ENCODE measurements around the gene TSSC4. TPM values are rescaled to one million over a fixed set of nuclear protein-coding genes. Genes with fewer than 3 reads are reported as not detected.

The TSSC4 gene
- total RNA-seq, 1 donor from 2014 or later: 48.9 TPM

GRCh38 chr11:2428322-2428795, 27.8 kb downstream of the TSSC4 start:
- H3K9me3 Mint-ChIP-seq: no peaks in the 10 kb centered on the region
- no peak overlapping the region for H3K4me3 Mint-ChIP-seq (ENCODE audit: low read depth)
- no peaks in the 10 kb centered on the region for H3K36me3 Mint-ChIP-seq (ENCODE audit: low read depth)
- peak; percentile 62 for DNase-seq (ENCODE audit: low spot score)
- H3K4me1 Mint-ChIP-seq (ENCODE audit: low read depth): no peaks in the 10 kb centered on the region
- H3K27me3 Mint-ChIP-seq (ENCODE audit: low read depth): no peaks in the 10 kb centered on the region
- intact Hi-C loops (cut with micrococcal nuclease): loop anchor here (5.0 kb wide), 1 partner anchor 459 kb away; the partner anchor contains the start of gene CDKN1C
- no peak overlapping the region for H3K27ac Mint-ChIP-seq

DNA sequence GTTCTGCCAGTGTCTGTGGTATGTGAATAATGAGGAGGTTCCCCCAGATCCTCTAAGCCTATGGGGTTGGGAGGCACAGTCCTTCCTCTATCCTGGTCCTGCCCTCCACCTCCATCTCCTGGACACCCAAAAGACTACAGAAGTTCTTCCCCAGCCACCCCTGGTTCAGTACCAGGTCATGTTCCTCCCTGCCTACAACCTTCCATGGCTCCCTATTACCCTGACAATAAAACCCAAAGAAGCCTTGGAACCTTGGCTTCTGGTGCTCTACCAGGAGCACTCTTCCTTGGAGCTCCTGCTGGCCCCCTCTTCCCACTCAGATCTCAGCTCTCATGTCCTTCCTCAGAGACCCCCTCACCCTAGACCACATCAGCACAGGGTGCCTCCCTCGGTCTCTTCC, 30.8 kb downstream of the TSSC4 start:
- Mint-ChIP-seq H3K9me3 (no peaks in the 10 kb centered on the region), H3K36me3 (ENCODE audit: low read depth) (no peaks in the 10 kb centered on the region), H3K27me3 (ENCODE audit: low read depth) (no peaks in the 10 kb centered on the region), H3K4me1 (ENCODE audit: low read depth) (no peaks in the 10 kb centered on the region), H3K27ac (no peak overlapping the region), H3K4me3 (ENCODE audit: low read depth) (no peak overlapping the region)
- no peak for DNase-seq (ENCODE audit: low spot score)
- intact Hi-C loops (cut with micrococcal nuclease): no loop called here

GRCh38 chr11:2432171-2432621, 31.6 kb downstream of the TSSC4 start:
- Mint-ChIP-seq H3K36me3 (ENCODE audit: low read depth) (no peaks in the 10 kb centered on the region), H3K9me3 (no peaks in the 10 kb centered on the region), H3K4me1 (ENCODE audit: low read depth) (no peaks in the 10 kb centered on the region), H3K27ac (no peak overlapping the region), H3K27me3 (ENCODE audit: low read depth) (no peaks in the 10 kb centered on the region), H3K4me3 (ENCODE audit: low read depth) (no peak overlapping the region)
- intact Hi-C loops (cut with micrococcal nuclease): no loop called here
- DNase-seq (ENCODE audit: low spot score): no peak

DNA sequence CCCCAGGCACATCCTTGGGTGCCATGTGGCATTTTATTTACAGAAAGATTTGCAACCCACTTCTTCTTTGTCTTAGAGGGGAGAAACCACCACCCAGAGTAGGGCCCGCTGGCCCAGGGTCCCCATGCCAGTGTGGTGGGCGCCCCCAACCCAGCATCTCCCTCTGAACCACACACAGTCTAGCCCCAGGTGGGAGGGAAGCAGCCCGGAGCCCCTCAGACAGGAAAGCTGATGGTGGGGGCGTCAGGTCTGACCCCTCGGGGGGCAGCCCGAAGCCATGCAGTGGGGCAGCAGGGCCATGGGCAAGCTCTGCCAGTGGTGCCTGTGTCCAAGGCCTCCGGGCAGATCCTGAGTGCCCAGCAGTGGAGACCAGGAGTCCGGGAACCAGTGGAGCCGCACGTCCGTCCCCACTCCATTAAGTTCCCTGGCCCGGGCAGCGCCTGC, 32.1 kb downstream of the TSSC4 start:
- Mint-ChIP-seq H3K36me3 (ENCODE audit: low read depth) (no peaks in the 10 kb centered on the region), H3K27me3 (ENCODE audit: low read depth) (no peaks in the 10 kb centered on the region), H3K4me1 (ENCODE audit: low read depth) (no peaks in the 10 kb centered on the region), H3K27ac (no peak overlapping the region), H3K9me3 (no peaks in the 10 kb centered on the region), H3K4me3 (ENCODE audit: low read depth) (no peak overlapping the region)
- DNase-seq (ENCODE audit: low spot score): no peak
- intact Hi-C loops (cut with micrococcal nuclease): no loop called here

GRCh38 chr11:2433106-2433925, 32.8 kb downstream of the TSSC4 start:
- no peaks in the 10 kb centered on the region for H3K27me3 Mint-ChIP-seq (ENCODE audit: low read depth)
- no peaks in the 10 kb centered on the region for H3K36me3 Mint-ChIP-seq (ENCODE audit: low read depth)
- H3K4me3 Mint-ChIP-seq (ENCODE audit: low read depth): no peak overlapping the region
- DNase-seq (ENCODE audit: low spot score): no peak
- intact Hi-C loops (cut with micrococcal nuclease): no loop called here
- H3K9me3 Mint-ChIP-seq: no peaks in the 10 kb centered on the region
- no peaks in the 10 kb centered on the region for H3K4me1 Mint-ChIP-seq (ENCODE audit: low read depth)
- no peak overlapping the region for H3K27ac Mint-ChIP-seq

DNA sequence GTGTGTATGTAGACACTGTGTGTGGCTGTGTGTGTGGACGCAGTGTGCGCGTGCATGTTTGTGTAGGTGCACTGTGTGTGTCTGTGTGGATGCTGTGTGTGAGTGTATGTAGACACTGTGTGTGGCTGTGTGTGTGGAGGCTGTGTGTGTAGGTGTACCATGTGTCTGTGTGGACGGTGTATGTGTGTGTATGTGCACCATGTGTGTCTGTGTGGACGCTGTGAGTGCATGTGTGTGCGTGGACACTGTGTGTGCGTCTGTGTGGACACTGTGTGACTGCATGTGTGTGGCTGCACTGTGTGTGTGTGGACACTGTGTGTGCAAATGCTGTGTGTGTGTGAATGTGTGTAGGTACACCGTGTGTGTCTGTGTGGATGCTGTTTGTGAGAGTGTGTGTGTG, 33.5 kb downstream of the TSSC4 start:
- H3K9me3 Mint-ChIP-seq: no peaks in the 10 kb centered on the region
- intact Hi-C loops (cut with micrococcal nuclease): no loop called here
- no peak overlapping the region for H3K27ac Mint-ChIP-seq
- no peaks in the 10 kb centered on the region for H3K36me3 Mint-ChIP-seq (ENCODE audit: low read depth)
- H3K4me1 Mint-ChIP-seq (ENCODE audit: low read depth): no peaks in the 10 kb centered on the region
- no peak for DNase-seq (ENCODE audit: low spot score)
- peaks cover 5% of the 10 kb centered on the region for H3K27me3 Mint-ChIP-seq (ENCODE audit: low read depth)
- no peak overlapping the region for H3K4me3 Mint-ChIP-seq (ENCODE audit: low read depth)

DNA sequence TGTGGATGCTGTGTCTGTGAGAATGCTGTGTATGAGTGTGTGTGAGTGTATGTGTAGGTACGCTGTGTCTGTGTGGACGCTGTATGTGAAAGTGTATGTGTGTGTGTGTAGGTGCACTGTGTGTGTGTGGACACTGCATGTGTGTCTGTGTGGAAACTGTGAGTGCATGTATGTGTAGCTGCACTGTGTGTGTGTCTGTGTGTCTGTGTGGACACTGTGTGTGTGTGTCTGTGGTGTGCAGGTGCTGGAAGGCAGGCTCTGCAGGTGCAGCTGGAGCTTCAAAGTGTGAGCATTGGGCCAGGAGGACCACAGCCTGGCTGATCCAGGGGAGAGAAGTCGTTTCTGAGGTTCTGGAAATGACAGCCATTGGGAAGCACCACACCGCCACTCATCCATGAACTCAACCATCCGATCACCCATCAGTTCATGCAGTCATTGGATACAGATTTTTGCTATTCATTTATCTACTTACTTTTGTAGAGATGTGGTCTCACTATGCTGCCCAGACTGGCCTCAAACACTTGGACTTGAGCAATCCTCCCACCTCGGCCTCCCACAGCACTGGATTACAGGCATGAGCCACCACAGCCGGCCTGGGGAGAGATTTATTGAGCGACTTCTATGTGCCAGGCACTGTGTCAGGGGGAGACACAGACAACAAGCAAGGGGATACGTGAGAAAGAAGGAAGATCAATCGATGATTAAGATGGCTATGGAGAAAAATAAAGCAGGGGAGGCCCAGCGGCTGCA, 34.1 kb downstream of the TSSC4 start:
- Mint-ChIP-seq H3K27me3 (ENCODE audit: low read depth) (peaks cover 8% of the 10 kb centered on the region), H3K36me3 (ENCODE audit: low read depth) (no peaks in the 10 kb centered on the region), H3K4me3 (ENCODE audit: low read depth) (no peak overlapping the region), H3K27ac (no peak overlapping the region), H3K9me3 (no peaks in the 10 kb centered on the region), H3K4me1 (ENCODE audit: low read depth) (no peaks in the 10 kb centered on the region)
- intact Hi-C loops (cut with micrococcal nuclease): no loop called here
- no peak for DNase-seq (ENCODE audit: low spot score)

DNA sequence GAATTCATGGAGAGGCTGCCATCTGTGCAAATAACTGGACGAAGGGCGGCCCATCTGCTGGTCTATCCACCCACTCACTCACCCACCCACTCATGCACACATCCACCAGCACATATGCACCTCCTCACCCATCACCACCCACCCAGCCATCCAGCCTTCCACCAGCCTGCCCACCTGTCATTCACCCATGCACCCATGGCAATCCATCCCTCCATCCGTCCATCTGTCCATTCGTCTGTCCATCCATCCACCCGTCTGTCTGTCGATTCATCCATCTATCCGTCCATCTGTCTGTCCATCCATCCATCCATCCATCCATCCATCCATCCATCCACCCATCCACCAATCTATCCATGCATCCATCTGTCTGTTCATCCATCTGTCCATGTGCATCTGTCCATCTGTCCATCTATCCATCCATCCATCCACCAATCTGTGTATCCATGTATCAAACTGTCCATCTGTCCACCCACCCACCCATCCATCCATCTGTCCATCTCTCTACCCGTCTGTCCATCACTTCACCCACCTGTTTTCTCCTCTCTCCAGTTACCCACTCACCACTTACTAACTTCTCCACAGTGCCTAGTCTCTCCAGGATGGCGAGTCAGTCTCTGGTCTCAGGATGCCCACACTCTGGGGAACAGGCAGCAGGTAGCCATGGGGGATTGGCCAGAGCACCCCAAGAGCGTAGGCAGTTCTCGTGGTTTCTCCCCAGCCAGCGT, 34.9 kb downstream of the TSSC4 start:
- Mint-ChIP-seq H3K27ac (no peak overlapping the region), H3K9me3 (no peaks in the 10 kb centered on the region), H3K4me3 (ENCODE audit: low read depth) (no peak overlapping the region), H3K4me1 (ENCODE audit: low read depth) (no peaks in the 10 kb centered on the region), H3K27me3 (ENCODE audit: low read depth) (peaks cover 11% of the 10 kb centered on the region), H3K36me3 (ENCODE audit: low read depth) (no peaks in the 10 kb centered on the region)
- DNase-seq (ENCODE audit: low spot score): no peak
- intact Hi-C loops (cut with micrococcal nuclease): no loop called here

DNA sequence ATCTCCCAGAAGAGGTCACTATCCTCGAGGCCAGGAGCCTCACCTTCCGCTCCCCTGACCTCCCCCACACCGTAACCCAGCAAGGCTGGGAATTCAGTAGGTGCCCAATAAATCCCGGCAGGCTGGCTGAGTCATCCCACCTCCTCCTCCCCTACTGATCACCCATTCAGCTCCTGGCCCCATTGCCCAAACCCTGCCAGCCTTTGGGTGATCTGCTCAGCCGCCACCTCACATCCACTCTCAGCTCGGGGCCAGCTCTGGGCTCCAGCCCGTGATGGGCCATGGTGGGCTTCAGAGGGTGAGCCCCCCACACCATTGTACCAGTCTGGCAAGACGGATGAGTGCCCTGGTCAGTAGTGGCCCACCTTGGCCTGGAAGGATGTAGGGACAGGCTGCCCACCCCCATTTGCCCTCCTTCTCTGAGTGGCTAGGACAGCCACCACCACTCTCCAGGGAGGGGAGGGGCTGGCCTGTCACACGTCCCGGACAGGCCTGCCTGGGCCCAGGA, 35.5 kb downstream of the TSSC4 start:
- no peaks in the 10 kb centered on the region for H3K4me1 Mint-ChIP-seq (ENCODE audit: low read depth)

DNA sequence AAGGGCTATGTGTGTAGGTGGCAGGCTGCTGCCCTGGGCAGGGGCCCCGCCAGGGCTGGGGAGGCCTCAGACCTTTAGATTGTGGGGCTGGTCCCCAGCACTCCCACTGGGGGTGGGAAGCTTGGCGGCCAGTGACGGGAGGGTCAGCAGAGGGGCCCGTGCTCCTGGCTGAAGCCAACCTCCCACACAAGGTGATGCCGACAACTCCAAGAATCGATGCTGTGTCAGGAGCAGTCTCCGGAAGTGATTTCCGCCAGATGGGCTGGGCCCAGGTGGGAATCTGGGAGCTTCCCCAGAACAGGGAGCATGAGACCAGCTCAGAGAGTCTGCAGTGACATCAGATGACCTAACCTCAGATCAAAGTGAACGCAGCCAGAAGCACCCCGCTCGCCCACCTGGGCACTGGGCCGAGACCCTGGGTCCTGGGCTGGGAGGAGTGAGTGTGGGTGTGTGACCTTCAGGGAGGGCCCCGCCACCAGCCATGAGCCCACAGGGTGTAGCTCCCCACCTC, 36.0 kb downstream of the TSSC4 start:
- H3K27me3 Mint-ChIP-seq (ENCODE audit: low read depth): peaks cover 11% of the 10 kb centered on the region
- no peaks in the 10 kb centered on the region for H3K4me1 Mint-ChIP-seq (ENCODE audit: low read depth)
- no peaks in the 10 kb centered on the region for H3K9me3 Mint-ChIP-seq
- no peak overlapping the region for H3K4me3 Mint-ChIP-seq (ENCODE audit: low read depth)
- no peak for DNase-seq (ENCODE audit: low spot score)
- intact Hi-C loops (cut with micrococcal nuclease): no loop called here
- H3K36me3 Mint-ChIP-seq (ENCODE audit: low read depth): no peaks in the 10 kb centered on the region
- H3K27ac Mint-ChIP-seq: no peak overlapping the region

More for the DNA sequence above, 35.5 kb downstream of the TSSC4 start:
- no peaks in the 10 kb centered on the region for H3K36me3 Mint-ChIP-seq (ENCODE audit: low read depth)
- H3K9me3 Mint-ChIP-seq: no peaks in the 10 kb centered on the region
- peaks cover 11% of the 10 kb centered on the region for H3K27me3 Mint-ChIP-seq (ENCODE audit: low read depth)
- H3K4me3 Mint-ChIP-seq (ENCODE audit: low read depth): no peak overlapping the region
- DNase-seq (ENCODE audit: low spot score): no peak
- intact Hi-C loops (cut with micrococcal nuclease): no loop called here
- no peak overlapping the region for H3K27ac Mint-ChIP-seq

GRCh38 chr11:2437516-2437915, 37.0 kb downstream of the TSSC4 start:
- peaks cover 13% of the 10 kb centered on the region for H3K27me3 Mint-ChIP-seq (ENCODE audit: low read depth)
- no peaks in the 10 kb centered on the region for H3K4me1 Mint-ChIP-seq (ENCODE audit: low read depth)
- DNase-seq (ENCODE audit: low spot score): no peak
- H3K36me3 Mint-ChIP-seq (ENCODE audit: low read depth): no peaks in the 10 kb centered on the region
- intact Hi-C loops (cut with micrococcal nuclease): no loop called here
- no peaks in the 10 kb centered on the region for H3K9me3 Mint-ChIP-seq
- no peak overlapping the region for H3K27ac Mint-ChIP-seq
- no peak overlapping the region for H3K4me3 Mint-ChIP-seq (ENCODE audit: low read depth)

DNA sequence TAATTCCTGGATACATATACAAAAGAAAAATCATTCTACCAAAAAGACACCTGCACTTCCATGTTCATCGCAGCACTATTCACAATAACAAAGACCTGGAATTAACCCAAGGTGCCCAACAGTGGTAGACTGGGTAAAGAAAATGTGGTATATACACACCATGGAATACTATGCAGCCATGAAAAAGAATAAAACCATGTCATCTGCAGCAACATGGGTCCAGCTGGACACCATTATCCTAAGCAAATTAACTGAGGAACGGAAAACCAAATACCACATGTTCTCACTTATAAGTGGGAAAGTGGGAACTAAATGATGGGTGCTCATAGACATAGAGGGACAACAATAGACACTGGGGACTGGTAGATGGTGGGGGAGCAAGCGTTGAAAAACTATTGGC, 39.3 kb downstream of the TSSC4 start:
- H3K27me3 Mint-ChIP-seq (ENCODE audit: low read depth): peaks cover 19% of the 10 kb centered on the region
- no peaks in the 10 kb centered on the region for H3K36me3 Mint-ChIP-seq (ENCODE audit: low read depth)
- intact Hi-C loops (cut with micrococcal nuclease): no loop called here

More for the DNA sequence above, 39.3 kb downstream of the TSSC4 start:
- Mint-ChIP-seq H3K9me3 (no peaks in the 10 kb centered on the region), H3K4me3 (ENCODE audit: low read depth) (no peak overlapping the region), H3K4me1 (ENCODE audit: low read depth) (peaks cover 3% of the 10 kb centered on the region), H3K27ac (no peak overlapping the region)
- DNase-seq (ENCODE audit: low spot score): no peak

Measured in activated T-helper 2 cell treated with anti-CD3 and anti-CD28 coated beads, Interferon-gamma antibody, Interleukin-2, Interleukin-4, amounts not matched to agents 10 μg/mL and 5 μg/mL and 100 μg/mL, durations not matched to agents 14 hours and 24 hours and 36 hours (primary cell).